LNCaP clone FGC (cell line): ENCODE data around the gene CFAP100.

Source experiments
- DNase-seq: peaks from one replicate; pipeline ENCODE4 v3.0.0-alpha.2; 2011; ENCODE audit warnings: low read depth
- H3K4me3 ChIP-seq: 2 replicates; pipeline ENCODE4 v1.5.1; 2011; ENCODE audit warnings: mild to moderate bottlenecking, low read depth, low read length, control low read depth
- TF ChIP-seq, protein P1 (sequence below): IDR thresholded peaks from 2 replicates; pipeline ENCODE4 v1.5.1; 2012; ENCODE audit warnings: mild to moderate bottlenecking; ENCODE audit not compliant: control insufficient read depth, insufficient read depth; ENCODE audit errors: extremely low read depth

Gene CFAP100

DNA sequence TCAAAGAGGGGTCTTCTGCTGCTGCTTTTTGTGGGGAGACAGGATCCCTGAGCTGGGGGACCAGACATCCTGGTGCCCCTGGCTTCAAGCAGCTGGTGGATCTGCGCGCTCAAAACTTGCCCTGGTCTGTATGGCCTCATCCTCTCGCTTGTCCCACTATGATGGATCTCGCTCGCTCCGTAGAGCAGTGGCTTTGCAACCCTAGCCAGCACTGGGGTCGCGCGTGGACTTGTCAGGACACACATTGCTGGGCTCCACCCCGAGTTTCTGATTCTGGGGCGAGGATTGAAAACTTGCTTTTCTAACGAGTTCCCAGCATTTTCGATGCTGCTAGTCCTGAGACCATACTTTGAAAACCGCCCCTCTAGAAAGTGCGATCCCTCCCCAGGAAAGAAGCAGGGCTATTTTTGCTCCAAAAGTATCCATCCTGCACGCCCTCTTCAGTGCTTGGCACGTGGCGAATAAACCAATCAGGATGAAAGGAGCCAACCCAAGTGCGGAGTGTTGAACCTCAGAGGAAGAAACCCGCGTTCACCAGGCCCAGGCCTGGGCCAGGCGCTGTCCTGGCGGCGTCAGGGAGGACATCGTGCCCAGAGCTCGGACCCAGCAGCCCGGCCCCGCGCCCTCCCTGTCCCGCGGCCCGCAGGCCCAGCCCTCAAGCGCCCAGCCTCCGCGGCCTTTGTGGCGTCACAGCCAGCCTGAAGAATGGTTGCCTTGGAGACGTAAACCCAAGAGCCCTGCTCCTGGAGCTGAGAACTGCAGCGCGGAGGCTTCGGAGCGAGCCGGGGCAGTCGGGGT is at the start of gene CFAP100:
CFAP100 (plus strand) TSS at position 731 of the 798 bp plus-strand sequence. CDS start 1,092 bp downstream, outside the sequence.
- no peak for DNase-seq
- no peak within 1 kb of the TSS for H3K4me3 ChIP-seq
- TF ChIP-seq, protein P1, sequence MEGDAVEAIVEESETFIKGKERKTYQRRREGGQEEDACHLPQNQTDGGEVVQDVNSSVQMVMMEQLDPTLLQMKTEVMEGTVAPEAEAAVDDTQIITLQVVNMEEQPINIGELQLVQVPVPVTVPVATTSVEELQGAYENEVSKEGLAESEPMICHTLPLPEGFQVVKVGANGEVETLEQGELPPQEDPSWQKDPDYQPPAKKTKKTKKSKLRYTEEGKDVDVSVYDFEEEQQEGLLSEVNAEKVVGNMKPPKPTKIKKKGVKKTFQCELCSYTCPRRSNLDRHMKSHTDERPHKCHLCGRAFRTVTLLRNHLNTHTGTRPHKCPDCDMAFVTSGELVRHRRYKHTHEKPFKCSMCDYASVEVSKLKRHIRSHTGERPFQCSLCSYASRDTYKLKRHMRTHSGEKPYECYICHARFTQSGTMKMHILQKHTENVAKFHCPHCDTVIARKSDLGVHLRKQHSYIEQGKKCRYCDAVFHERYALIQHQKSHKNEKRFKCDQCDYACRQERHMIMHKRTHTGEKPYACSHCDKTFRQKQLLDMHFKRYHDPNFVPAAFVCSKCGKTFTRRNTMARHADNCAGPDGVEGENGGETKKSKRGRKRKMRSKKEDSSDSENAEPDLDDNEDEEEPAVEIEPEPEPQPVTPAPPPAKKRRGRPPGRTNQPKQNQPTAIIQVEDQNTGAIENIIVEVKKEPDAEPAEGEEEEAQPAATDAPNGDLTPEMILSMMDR = no peak

DNA sequence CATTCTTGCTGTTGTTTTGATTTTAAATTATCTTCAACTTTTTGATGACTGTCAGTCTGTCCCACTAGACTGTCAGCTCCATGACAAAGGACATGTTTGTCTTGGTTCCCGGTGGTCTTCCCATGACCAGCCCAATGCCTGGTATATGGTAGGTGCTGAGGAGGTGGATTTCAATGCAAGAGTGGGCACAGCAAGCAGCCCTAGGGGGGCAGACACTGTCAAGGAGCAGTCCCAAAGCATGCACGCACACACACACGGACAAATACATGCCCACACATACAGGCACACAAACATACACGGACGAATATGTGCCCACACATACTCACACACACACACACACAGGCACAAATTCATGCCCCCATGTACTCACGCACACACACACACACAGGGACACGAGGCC is 49.5 kb upstream of the CFAP100 start:
- TF ChIP-seq, protein P1 = no peak

DNA sequence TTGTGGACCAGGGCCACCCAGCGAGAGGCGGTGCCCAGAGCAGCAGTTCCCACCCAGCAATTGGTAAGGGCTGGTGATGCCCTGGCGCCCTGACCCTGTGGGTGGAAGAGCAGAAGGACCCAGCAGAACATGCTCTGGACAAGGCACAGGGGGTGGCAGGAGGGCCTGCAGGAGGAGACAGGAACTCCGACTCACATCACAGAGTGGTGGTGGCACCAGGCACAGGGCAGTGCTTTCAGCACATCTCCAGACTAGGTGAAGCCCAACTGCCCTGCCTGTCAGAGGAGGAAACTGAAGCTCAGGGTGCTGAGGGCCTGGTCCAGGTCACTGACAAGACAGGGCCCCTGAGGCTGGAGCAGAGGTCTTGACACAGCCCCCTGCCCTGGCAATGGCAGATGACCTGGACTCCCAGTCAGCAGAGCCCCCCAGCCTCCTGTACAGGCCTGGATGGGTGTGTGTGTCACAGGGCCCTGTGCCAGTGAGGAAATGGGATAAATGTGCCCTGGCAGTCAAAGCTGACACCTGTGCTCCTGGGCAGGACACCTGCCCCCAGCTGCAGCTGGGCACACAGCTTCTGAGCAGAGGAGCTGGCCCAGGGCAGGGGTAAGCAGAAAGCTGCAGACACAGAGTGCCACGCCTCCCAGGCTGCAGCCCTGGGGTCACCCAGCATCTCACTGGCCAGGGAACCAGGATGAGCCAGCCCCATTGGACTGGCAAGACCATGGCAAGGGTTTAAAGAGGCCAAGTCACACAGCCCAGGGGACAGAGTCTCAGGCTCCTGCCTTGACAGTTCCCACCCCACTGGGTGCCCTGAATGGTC is 48.9 kb upstream of the CFAP100 start:
- no peak for DNase-seq
- TF ChIP-seq, protein P1 = no peak

More for the DNA sequence above, 49.5 kb upstream of the CFAP100 start:
- no peak for DNase-seq
- no peak overlapping the region for H3K4me3 ChIP-seq

DNA sequence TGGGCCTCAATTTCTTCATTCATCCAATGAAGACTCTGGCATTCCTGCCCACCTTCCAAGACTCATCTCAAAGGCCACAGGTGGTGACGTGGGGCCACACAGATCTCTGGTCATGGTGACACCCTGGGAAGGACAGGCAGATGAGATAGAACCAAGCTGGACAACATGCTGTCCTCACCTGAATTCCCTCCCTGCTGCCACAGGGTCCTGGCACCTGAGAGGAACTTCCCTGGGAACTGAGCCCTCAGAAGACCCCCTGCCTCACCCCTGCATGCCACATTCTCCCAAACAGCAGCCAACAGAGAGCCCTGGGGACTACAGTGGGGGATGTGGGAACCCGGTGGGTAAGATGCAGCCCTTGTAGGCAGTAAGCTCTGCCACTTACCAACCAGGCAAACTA is 48.2 kb upstream of the CFAP100 start:
- DNase-seq = no peak
- TF ChIP-seq, protein P1 = no peak

More for the DNA sequence above, 48.9 kb upstream of the CFAP100 start:
- H3K4me3 ChIP-seq = no peak overlapping the region

DNA sequence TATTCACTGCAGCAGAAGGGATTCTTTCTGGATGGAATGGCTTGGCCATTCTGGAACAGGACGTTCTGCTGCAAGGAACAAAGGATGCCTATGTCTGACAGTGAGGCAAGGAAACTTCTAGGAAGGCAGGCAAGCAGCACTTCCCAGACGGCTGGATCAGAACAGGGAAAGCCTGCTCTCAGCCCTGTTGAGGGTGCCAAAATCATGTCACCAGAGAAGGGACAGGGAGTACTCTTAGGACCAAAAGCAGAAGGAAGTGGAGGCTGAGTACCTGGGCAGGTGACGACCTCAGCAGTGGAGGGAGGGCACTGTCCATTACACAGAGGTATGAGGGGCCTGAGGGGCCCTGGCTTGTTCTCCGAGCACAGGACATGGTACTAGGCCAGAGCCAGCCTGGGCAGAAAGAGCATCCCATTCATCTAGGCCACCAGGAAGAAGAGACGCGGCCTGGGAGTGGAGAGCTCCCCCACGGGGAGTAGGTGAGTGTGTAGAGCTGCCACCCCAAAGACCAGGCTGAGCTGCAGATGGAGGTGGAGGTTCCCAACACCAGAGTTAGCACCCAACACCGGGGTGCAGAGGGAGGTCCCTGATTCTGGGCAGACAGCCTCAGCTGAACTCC is 47.1 kb upstream of the CFAP100 start:
- DNase-seq = no peak
- no peak overlapping the region for H3K4me3 ChIP-seq
- TF ChIP-seq, protein P1 = no peak

More for the DNA sequence above, 48.2 kb upstream of the CFAP100 start:
- no peak overlapping the region for H3K4me3 ChIP-seq

DNA sequence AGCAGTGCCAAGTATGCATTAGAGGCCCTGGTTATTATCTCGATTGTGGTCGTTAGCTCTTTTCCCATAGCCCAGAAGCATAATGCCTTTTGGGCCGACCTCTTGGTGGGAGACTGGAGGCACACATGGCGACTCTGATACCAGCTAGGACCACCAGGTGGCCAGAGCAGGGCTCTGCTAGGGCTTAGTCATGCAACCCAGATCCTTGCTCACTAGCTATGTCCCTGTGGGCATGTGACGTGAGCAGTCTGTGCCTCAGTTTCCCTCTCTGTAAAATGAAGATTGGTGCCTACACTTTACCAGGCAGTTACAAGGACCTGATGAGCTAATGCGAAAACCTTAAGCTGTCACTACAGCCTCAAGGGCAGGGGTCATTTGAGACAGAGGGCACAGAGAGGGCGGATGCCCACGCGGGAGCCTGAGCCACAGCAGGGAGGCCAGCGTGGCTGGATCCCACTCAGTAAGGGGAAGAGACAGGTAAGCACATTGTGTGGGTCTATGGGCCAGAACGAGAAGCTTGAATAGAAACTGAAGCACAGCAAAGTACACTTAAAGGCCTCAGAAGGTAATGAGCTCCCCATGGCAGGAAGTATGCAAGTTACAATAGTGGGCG is 46.3 kb upstream of the CFAP100 start:
- no peak overlapping the region for H3K4me3 ChIP-seq
- DNase-seq = no peak
- TF ChIP-seq, protein P1 = no peak
